HG02938 (cell line): ENCODE data around the gene ITGA7.

ENCODE experiments used
- ATAC-seq: cut with Tn5 transposase; IDR thresholded peaks from one replicate; pipeline ENCODE4 v1.9.1; 2021; ENCODE audit warnings: mild to moderate bottlenecking, moderate library complexity; ENCODE audit not compliant: unreplicated experiment

The ITGA7 gene

GRCh38 chr12:55736780-55737580 is 29.3 kb upstream of the ITGA7 start:
- no peak for ATAC-seq

DNA sequence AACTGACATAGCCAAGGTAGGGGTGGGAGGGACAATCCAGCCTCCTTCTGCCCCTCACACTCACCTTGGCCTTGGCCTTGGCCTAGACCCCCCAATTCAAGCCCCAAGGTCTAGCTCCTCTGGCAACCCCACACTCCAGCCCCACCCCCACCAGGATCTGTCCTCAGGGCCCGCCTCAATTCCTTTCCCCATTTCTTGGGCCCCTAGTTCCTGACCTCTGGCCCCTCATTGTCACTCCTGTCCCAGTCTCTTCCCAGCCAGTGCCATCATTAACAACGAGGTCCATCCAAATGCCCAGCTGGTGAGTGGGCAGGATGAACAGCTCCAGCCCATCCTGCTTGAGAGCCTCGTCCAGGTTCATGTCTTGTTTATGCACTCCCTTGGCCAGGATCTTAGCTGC is 28.4 kb upstream of the ITGA7 start:
- no peak for ATAC-seq

- no peak for ATAC-seq
These were observed 26.9 kb upstream of the ITGA7 start for GRCh38 chr12:55734595-55734994.

DNA sequence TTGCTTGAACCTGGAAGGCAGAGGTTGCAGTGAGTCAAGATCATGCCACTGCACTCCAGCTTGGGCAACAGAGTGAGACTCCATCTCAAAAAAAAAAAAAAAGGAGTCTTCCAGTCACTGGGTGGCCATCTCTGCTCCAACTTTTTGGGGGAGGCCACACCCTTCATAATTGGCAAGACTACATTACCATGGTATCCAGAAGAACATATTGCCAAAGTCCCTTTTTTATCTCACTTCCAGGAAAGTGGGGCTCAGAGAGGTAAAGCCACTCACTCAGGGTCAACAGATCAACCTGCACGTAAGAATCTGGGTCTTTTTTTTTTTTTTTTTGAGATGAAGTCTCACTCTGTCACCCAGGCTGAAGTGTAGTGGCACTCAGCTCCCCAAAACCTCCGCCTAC is 26.2 kb upstream of the ITGA7 start:
- ATAC-seq, result no peak

GRCh38 chr12:55733021-55733555 is 25.4 kb upstream of the ITGA7 start:
- ATAC-seq, result no peak

DNA sequence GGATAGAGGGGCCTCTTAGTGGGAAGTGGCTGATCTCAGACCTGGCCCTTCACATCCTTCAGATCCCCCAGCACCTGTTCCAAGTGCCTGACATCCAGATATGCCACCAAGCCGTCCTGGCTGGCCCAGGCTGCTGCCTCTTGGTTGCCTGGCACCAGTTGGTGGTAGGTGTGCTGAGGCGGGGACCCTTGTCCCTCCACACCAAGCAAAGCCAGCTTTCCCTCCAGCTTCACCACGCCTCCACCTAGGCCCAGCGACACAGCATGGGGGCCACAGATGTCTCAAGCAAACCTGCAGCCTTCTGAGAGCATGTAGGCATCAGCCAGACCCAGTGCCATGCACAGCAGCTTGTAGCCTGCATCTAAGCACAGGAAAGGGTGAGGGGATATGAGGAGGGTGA is 24.6 kb upstream of the ITGA7 start:
- ATAC-seq, result no peak

DNA sequence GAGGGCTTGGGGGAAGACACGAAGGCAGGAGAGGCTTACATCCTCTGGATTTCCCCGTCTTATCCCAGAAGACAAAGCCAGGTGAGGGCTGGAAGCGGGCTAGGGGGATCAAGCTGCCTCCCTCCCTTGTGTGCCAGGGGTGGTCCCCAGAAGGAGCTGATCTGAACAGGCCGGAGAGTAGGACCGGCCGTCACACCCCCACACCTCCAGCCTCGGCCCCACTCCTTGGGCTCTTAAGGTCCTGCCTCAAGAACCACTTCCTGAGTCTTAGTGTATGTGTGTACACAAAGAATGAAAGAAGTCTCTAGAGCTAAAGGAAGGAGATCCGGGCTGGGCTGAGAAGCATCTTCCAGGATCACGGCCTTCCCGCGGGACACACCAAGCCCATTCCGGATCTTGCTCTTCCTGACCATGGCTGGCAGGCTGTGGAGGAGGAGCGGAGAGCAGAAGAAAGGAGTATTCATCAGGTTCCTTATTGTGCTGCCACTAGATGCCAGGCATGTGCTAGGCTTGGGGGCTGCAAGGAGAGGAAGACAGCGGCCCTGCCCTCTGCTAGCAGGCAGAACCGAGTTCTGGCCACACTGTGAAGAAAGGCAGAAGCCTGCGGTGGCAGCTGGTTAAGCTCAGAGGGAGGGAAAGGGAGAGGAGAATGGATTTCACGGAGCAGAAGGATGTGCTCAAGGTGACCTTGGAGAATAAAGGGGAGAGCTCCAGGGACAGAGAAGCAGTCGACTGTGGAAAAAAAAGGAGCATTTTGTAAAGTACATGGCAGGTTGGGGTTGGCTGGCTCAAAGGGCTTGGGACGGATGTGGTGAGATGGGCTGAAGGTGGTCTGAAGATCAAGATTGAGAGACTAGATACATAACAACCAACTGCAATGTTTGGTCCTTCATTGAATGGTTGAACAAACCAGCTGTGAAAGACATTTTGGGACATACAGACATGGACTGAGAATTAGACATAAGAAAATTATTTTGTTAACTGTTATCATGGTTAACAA is 22.4 kb upstream of the ITGA7 start:
- peak; percentile 51 for ATAC-seq

- peak; percentile 53 for ATAC-seq
These were observed 21.5 kb upstream of the ITGA7 start, which contains the start of gene CD63 for GRCh38 chr12:55728939-55729818. CD63 (minus strand) TSS chr12:55729009; CDS start chr12:55728341, 668 bp downstream.

GRCh38 chr12:55728186-55728938 is 20.7 kb upstream of the ITGA7 start:
- ATAC-seq, result peak; percentile 17

DNA sequence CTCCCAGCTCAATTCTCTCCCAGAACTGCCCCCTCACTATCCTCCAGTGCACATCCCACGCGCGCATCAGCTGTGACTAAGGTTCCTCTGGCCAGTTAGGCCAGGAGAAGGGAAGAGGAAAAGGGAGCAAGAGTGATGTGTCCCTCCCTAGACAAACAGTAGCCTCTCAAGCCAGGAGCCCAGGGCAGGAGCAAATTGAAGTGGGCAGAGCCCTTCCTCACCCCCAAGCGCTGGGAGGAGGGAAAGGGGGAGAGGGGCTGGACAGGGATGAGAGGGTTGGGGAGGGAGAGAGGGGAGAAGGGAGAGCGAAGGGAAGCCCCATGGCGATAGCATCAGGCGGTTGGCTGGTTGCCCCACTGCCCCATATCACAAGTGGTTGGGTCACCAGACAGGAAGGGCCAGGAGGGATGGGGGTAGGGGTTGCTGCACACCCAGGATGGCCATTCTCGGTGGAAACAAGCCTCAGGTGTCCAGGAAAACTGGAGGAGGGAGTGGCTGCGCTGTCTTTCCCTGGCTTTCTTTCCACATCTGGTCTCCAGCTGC is 20.0 kb upstream of the ITGA7 start:
- no peak for ATAC-seq

DNA sequence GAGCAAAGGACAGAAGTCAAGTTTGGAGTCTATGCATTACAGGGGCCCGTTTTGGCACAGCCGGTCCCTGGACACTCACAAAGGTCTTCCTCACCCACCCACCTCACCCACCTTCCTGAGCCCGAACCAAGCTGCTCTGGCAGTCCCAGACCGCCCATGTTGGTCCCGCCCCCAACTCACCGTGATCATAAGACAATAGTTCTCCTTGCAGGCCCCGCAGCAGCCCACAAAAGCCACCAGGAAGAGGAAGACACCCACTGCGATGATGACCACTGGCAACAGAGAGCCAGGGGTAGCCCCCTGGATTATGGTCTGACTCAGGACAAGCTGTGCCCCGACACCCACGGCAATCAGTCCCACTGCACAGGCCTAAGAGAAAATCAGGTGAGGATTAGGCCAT is 19.3 kb upstream of the ITGA7 start:
- no peak for ATAC-seq

- no peak for ATAC-seq
These were observed 17.9 kb upstream of the ITGA7 start for GRCh38 chr12:55725556-55725955.

- ATAC-seq, result no peak
These were observed 17.2 kb upstream of the ITGA7 start for GRCh38 chr12:55724940-55725309.

DNA sequence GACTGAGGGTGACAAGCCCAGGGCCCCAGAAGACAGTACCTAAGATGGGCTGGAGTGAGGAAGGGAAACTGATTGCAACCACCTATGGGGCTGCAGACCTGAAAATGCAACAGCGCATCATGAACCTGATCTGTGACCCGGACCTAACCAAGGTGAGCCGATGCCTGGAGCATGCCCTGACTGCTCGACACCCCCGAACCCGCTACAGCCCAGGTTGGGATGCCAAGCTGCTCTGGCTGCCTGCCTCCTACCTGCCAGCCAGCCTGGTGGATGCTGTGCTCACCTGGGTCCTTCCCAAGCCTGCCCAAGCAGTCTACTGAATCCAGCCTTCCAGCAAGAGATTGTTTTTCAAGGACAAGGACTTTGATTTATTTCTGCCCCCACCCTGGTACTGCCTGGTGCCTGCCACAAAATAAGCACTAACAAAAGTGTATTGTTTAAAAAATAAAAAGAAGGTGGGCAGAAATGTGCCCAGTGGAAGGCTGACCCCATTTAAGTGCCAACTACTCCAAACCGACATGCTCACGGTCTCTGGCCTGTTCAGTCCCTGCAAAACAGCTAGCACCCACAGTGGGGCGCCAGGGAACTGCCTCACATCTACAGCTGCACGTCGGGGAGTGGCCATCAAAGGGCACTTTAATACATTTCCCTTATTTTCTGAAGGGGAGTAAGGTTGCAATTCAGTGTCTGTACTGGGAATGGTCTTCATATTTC is 16.7 kb upstream of the ITGA7 start:
- no peak for ATAC-seq

GRCh38 chr12:55723516-55724225 is 16.0 kb upstream of the ITGA7 start:
- ATAC-seq, result no peak

DNA sequence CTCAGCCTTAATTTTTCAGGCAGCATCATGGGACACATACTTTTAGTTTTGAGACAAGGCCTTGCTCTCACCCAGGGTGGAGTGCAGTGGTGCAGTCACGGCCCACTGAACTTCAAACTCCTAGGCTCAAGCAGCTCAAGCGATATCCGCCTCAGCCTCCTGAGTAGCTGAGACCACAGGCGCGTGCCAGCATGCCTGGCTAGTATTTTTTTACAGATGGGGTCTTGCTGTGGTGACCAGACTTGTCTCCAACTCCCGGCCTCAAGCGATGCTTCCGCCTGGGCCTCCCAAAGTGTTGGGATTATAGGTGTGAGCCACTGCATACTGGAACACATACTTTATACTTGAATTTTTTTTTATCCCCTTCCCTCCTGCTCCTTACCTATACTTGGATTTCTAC is 15.2 kb upstream of the ITGA7 start:
- no peak for ATAC-seq

- ATAC-seq, result no peak
These were observed 14.0 kb upstream of the ITGA7 start for GRCh38 chr12:55721601-55722213.

DNA sequence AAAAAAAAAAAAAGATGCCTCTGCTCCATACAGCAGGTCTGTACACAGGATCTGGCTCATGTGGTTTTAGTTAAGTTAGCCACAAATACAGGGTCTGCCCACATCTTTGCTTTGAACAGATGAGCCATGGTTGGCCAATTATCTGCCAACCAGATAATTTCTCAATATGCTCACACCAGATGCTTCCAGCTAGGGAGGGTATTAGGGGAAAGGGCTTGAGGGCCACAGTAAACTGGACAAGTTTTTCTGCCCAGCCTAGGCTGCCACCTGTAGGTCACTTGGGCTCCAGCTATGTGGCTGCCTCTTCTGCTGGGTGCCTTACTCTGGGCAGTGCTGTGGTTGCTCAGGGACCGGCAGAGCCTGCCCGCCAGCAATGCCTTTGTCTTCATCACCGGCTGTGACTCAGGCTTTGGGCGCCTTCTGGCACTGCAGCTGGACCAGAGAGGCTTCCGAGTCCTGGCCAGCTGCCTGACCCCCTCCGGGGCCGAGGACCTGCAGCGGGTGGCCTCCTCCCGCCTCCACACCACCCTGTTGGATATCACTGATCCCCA is 13.3 kb upstream of the ITGA7 start:
- no peak for ATAC-seq
